T47D (cell line): ENCODE measurements around the gene GPC5.

Experiments
- DNase-seq, 2 experiments: peaks; one replicate each; pipeline versions ENCODE4 v3.0.0 to v3.0.0-alpha.2; 2011 to 2012; ENCODE audit warnings: low read depth in 1 of 2, low spot score in 1 of 2
- JUND ChIP-seq: IDR thresholded peaks from 2 replicates; pipeline ENCODE4 v1.6.1; 2012; ENCODE audit warnings: low read depth
- in situ Hi-C: cut with HindIII; loops from 2 replicates; pipeline ENCODE4 v1.10.0; 2016; ENCODE audit warnings: low sequenced_read_pairs, low pct_unique_long_range_greater_than_20kb

The GPC5 gene

GRCh38 chr13:91540158-91540736 lies 141.8 kb downstream of the GPC5 start:
- in situ Hi-C loops, result no loop called here
- no peak for DNase-seq
- no peak for TF ChIP-seq JUND

- in situ Hi-C loops, result no loop called here
- no peak for TF ChIP-seq JUND
- no peak for DNase-seq
These were observed 146.3 kb downstream of the GPC5 start for GRCh38 chr13:91544723-91545122.

GRCh38 chr13:91546900-91547299 lies 148.5 kb downstream of the GPC5 start:
- TF ChIP-seq JUND, result no peak
- in situ Hi-C loops, result no loop called here
- no peak for DNase-seq

- no peak for TF ChIP-seq JUND
- in situ Hi-C loops, result no loop called here
These were observed 155.2 kb downstream of the GPC5 start for GRCh38 chr13:91553584-91553983.

GRCh38 chr13:91554101-91554500 lies 155.7 kb downstream of the GPC5 start:
- TF ChIP-seq JUND, result no peak
- DNase-seq, result no peak
- in situ Hi-C loops, result no loop called here

More at GRCh38 chr13:91553584-91553983, 155.2 kb downstream of the GPC5 start:
- no peak for DNase-seq

GRCh38 chr13:91557328-91558090 lies 159.1 kb downstream of the GPC5 start:
- DNase-seq, result no peak
- no peak for TF ChIP-seq JUND
- in situ Hi-C loops, result no loop called here

- TF ChIP-seq JUND, result no peak
- DNase-seq, result no peak
- in situ Hi-C loops, result no loop called here
These were observed 165.4 kb downstream of the GPC5 start for GRCh38 chr13:91563799-91564198.

- no peak for TF ChIP-seq JUND
- no peak for DNase-seq
- in situ Hi-C loops, result no loop called here
These were observed 166.0 kb downstream of the GPC5 start for GRCh38 chr13:91564396-91564795.

GRCh38 chr13:91565296-91565695 lies 166.9 kb downstream of the GPC5 start:
- no peak for TF ChIP-seq JUND
- no peak for DNase-seq
- in situ Hi-C loops, result no loop called here

GRCh38 chr13:91567485-91568207 lies 169.2 kb downstream of the GPC5 start:
- no peak for TF ChIP-seq JUND
- no peak for DNase-seq
- in situ Hi-C loops, result no loop called here

- in situ Hi-C loops, result no loop called here
- no peak for DNase-seq
- no peak for TF ChIP-seq JUND
These were observed 173.3 kb downstream of the GPC5 start for GRCh38 chr13:91571681-91572080.

GRCh38 chr13:91572439-91572838 lies 174.0 kb downstream of the GPC5 start:
- in situ Hi-C loops, result no loop called here
- DNase-seq, result no peak
- no peak for TF ChIP-seq JUND
